ENCODE data around the gene MYO1E.
"Not testable (repeated sequence)": the region's sequence is repeated elsewhere in the genome, so short reads cannot be mapped to it uniquely, and the experiment has no call there.

The MYO1E gene

GRCh38 chr15:59166601-59167265 is 205.9 kb downstream of the MYO1E start:
- no peak for DNase-seq (ENCODE audit: extremely low spot score)
- CTCF ChIA-PET: interaction anchor here (1.4 to 6.1 kb wide), 7 partner anchors 8 to 362 kb away, joined by 3 to 36 read pairs (median 3); no protein-coding TSS in a partner anchor
- POLR2A ChIA-PET: no interaction called here
- no peak for TF ChIP-seq CTCF (IDR thresholded peaks at IDR 0.05; ENCODE audit: control extremely low read depth, extremely low read depth, low read depth, missing control alignments)

GRCh38 chr15:59166166-59166565 is 206.5 kb downstream of the MYO1E start:
- POLR2A ChIA-PET: no interaction called here
- no peak for TF ChIP-seq CTCF (IDR thresholded peaks at IDR 0.05; ENCODE audit: control extremely low read depth, extremely low read depth, low read depth, missing control alignments)
- no peak for DNase-seq (ENCODE audit: extremely low spot score)
- CTCF ChIA-PET: interaction anchor here (1.0 to 6.1 kb wide), 8 partner anchors 9 to 363 kb away, joined by 3 to 36 read pairs (median 4); no protein-coding TSS in a partner anchor

- no peak for DNase-seq (ENCODE audit: extremely low spot score)
- ChIA-PET CTCF (interaction anchor here (1.0 to 6.1 kb wide), 8 partner anchors 9 to 363 kb away, joined by 3 to 36 read pairs (median 4); no protein-coding TSS in a partner anchor), POLR2A (no interaction called here)
- TF ChIP-seq CTCF (IDR thresholded peaks at IDR 0.05; ENCODE audit: control extremely low read depth, extremely low read depth, low read depth, missing control alignments): no peak
Observed at GRCh38 chr15:59165726-59166125, 206.9 kb downstream of the MYO1E start.

GRCh38 chr15:59162080-59162479 is 210.6 kb downstream of the MYO1E start:
- CTCF ChIA-PET: interaction anchor here (0.8 to 6.1 kb wide), 7 partner anchors 8 to 371 kb away, joined by 3 to 36 read pairs (median 3); no protein-coding TSS in a partner anchor
- DNase-seq (ENCODE audit: extremely low spot score); POLR2A ChIA-PET: not testable (repeated sequence)

GRCh38 chr15:59160880-59161593 is 211.6 kb downstream of the MYO1E start:
- CTCF ChIA-PET: interaction anchor here (1.0 to 6.1 kb wide), 4 partner anchors 8 to 372 kb away, joined by 3 to 36 read pairs (median 4); no protein-coding TSS in a partner anchor
- POLR2A ChIA-PET: no interaction called here
- DNase-seq (ENCODE audit: extremely low spot score): no peak
- peak; percentile 39 for TF ChIP-seq CTCF (IDR thresholded peaks at IDR 0.05; ENCODE audit: control extremely low read depth, extremely low read depth, low read depth, missing control alignments)

- no peak for TF ChIP-seq CTCF (IDR thresholded peaks at IDR 0.05; ENCODE audit: control extremely low read depth, extremely low read depth, low read depth, missing control alignments)
- ChIA-PET POLR2A (no interaction called here), CTCF (interaction anchor here (1.0 kb wide), 1 partner anchor 370 kb away, joined by 3 read pairs; no protein-coding TSS in a partner anchor)
- no peak for DNase-seq (ENCODE audit: extremely low spot score)
Observed at GRCh38 chr15:59159210-59159609, 213.5 kb downstream of the MYO1E start.

GRCh38 chr15:59158701-59159034 is 214.0 kb downstream of the MYO1E start:
- DNase-seq (ENCODE audit: extremely low spot score): no peak
- CTCF ChIA-PET: interaction anchor here (1.0 to 1.2 kb wide), 3 partner anchors 15 to 370 kb away, joined by 3 to 4 read pairs (median 3); no protein-coding TSS in a partner anchor
- no peak for TF ChIP-seq CTCF (IDR thresholded peaks at IDR 0.05; ENCODE audit: control extremely low read depth, extremely low read depth, low read depth, missing control alignments)
- POLR2A ChIA-PET: no interaction called here
